ENCODE measurements around the gene NPC1L1.

- TF ChIP-seq CTCF (conservative IDR thresholded peaks at IDR 0.05 in 1 of 2, IDR thresholded peaks at IDR 0.05 in 1 of 2; ENCODE audit: extremely low read depth in 1 of 2, insufficient read depth in 1 of 2, low read depth in 1 of 2, low read length in 2 of 2) (no peak), EZH2 (IDR thresholded peaks at IDR 0.05; ENCODE audit: borderline replicate concordance, low read length) (no peak)
These were observed 14.2 kb upstream of the NPC1L1 start for GRCh38 chr7:44555350-44555749.
